GM12874 (cell line): ENCODE measurements around the gene CARHSP1.

Experiments
- CTCF ChIP-seq: IDR thresholded peaks from 2 replicates; pipeline ENCODE4 v1.5.1; 2011; ENCODE audit warnings: low read depth, mild to moderate bottlenecking, control low read depth, low read length, moderate library complexity; ENCODE audit not compliant: insufficient read depth

Gene CARHSP1

GRCh38 chr16:8853150-8853549 is 15.7 kb downstream of the CARHSP1 start:
- TF ChIP-seq CTCF: no peak

- TF ChIP-seq CTCF: no peak
Observed at GRCh38 chr16:8852534-8852933, 16.3 kb downstream of the CARHSP1 start.

GRCh38 chr16:8851761-8852403 is 16.9 kb downstream of the CARHSP1 start:
- TF ChIP-seq CTCF: no peak

GRCh38 chr16:8850279-8850885 is 18.4 kb downstream of the CARHSP1 start:
- no peak for TF ChIP-seq CTCF

- no peak for TF ChIP-seq CTCF
Observed at GRCh38 chr16:8849411-8850011, 19.3 kb downstream of the CARHSP1 start.

GRCh38 chr16:8848939-8849391 is 19.8 kb downstream of the CARHSP1 start:
- TF ChIP-seq CTCF: no peak

- TF ChIP-seq CTCF: no peak
Observed at GRCh38 chr16:8848231-8848938, 20.4 kb downstream of the CARHSP1 start.
